GM19193 (cell line): Measurements from ENCODE around the gene CDYL.

Experiments
- POLR2A ChIP-seq: IDR thresholded peaks from 4 replicates; pipeline ENCODE4 v1.6.1; 2011; ENCODE audit not compliant: insufficient read depth, insufficient read length; ENCODE audit errors: extremely low read depth

The CDYL gene

GRCh38 chr6:4870821-4871494, 94.8 kb downstream of the CDYL start:
- no peak for TF ChIP-seq POLR2A

- TF ChIP-seq POLR2A = no peak
Measured at GRCh38 chr6:4871825-4872224, 95.6 kb downstream of the CDYL start.

GRCh38 chr6:4872841-4873240, 96.6 kb downstream of the CDYL start:
- TF ChIP-seq POLR2A = no peak

- no peak for TF ChIP-seq POLR2A
Measured at GRCh38 chr6:4873928-4874327, 97.7 kb downstream of the CDYL start.

GRCh38 chr6:4879741-4880275, 103.6 kb downstream of the CDYL start:
- TF ChIP-seq POLR2A = no peak

GRCh38 chr6:4880363-4880762, 104.2 kb downstream of the CDYL start:
- no peak for TF ChIP-seq POLR2A

- no peak for TF ChIP-seq POLR2A
Measured at GRCh38 chr6:4883298-4883697, 107.1 kb downstream of the CDYL start.

GRCh38 chr6:4884646-4885340, 108.6 kb downstream of the CDYL start:
- TF ChIP-seq POLR2A = no peak

GRCh38 chr6:4885341-4885933, 109.2 kb downstream of the CDYL start:
- TF ChIP-seq POLR2A = no peak

- TF ChIP-seq POLR2A = no peak
Measured at GRCh38 chr6:4888841-4889240, 112.6 kb downstream of the CDYL start.

- TF ChIP-seq POLR2A = no peak
Measured at GRCh38 chr6:4889701-4890100, 113.5 kb downstream of the CDYL start.

GRCh38 chr6:4890191-4890590, 114.0 kb downstream of the CDYL start:
- TF ChIP-seq POLR2A = no peak

- TF ChIP-seq POLR2A = no peak
Measured at GRCh38 chr6:4890627-4891026, 114.4 kb downstream of the CDYL start.

GRCh38 chr6:4891141-4891540, 114.9 kb downstream of the CDYL start:
- no peak for TF ChIP-seq POLR2A

GRCh38 chr6:4892785-4893485, 116.7 kb downstream of the CDYL start:
- TF ChIP-seq POLR2A = no peak
